Peyer's patch (tissue), 4 donors: ENCODE measurements around the gene CORO6. TPM values are rescaled to one million over a fixed set of nuclear protein-coding genes. Genes with fewer than 3 reads are reported as not detected.
A peak's percentile ranks its signal among the peaks of the same experiment; 100 is the strongest.

Experiments
- DNase-seq, 3 donors: peaks; one replicate each; pipeline ENCODE4 v3.0.0-alpha.2; 2017 to 2019
- H3K27ac ChIP-seq, 4 donors: fragments of 200-600 bp; sonication (generic); one replicate each; pipeline ENCODE4 v1.5.1; 2016 to 2019
- H3K27me3 ChIP-seq, 2 donors: fragments of 200-600 bp; sonication (generic); one replicate each; pipeline ENCODE4 v1.5.1; 2019
- H3K36me3 ChIP-seq, 3 donors: fragments of 200-600 bp; sonication (generic); one replicate each; pipeline ENCODE4 v1.5.1; 2016 to 2019
- H3K4me1 ChIP-seq, 4 donors: fragments of 200-600 bp; sonication (generic); one replicate each; pipeline ENCODE4 v1.5.1; 2016 to 2019
- H3K4me3 ChIP-seq, 4 donors: fragments of 200-600 bp; sonication (generic); 1 replicate in 3 of 4; 2 replicates in 1 of 4; pipeline ENCODE4 v1.5.1; 2016 to 2019; ENCODE audit warnings: mild to moderate bottlenecking in 1 of 4
- H3K9me3 ChIP-seq, 4 donors: fragments of 200-600 bp; sonication (generic); one replicate each; pipeline ENCODE4 v1.5.1; 2016 to 2019; ENCODE audit warnings: mild to moderate bottlenecking in 1 of 4
- POLR2A ChIP-seq, 2 donors: fragments of 450-650 bp; IDR thresholded peaks; one replicate each; pipeline ENCODE4 v1.5.1; 2017; ENCODE audit warnings: antibody characterized with exemption in 2 of 2, mild to moderate bottlenecking in 2 of 2, moderate library complexity in 2 of 2
- total RNA-seq, 4 donors: library from RNA; depleted of rRNA; stranded (reverse); fragments of >200 nt; gene quantifications; one replicate each; pipeline ENCODE4 v1.1.0, GENCODE V29; 2016
- TF ChIP-seq, protein P1 (sequence below), 6 experiments: fragments of 450-650 bp in 4 of 6; fragments of 200-600 bp in 2 of 6; sonication (generic) in 1 of 6; IDR thresholded peaks; one replicate each; pipeline ENCODE4 v1.5.1; 2017 to 2019; ENCODE audit warnings: antibody characterized with exemption in 6 of 6, mild to moderate bottlenecking in 3 of 6, moderate library complexity in 1 of 6

The CORO6 gene
- total RNA-seq, 4 donors from 2014 or later = 4.0 to 28.9 (median 19.9) TPM

DNA sequence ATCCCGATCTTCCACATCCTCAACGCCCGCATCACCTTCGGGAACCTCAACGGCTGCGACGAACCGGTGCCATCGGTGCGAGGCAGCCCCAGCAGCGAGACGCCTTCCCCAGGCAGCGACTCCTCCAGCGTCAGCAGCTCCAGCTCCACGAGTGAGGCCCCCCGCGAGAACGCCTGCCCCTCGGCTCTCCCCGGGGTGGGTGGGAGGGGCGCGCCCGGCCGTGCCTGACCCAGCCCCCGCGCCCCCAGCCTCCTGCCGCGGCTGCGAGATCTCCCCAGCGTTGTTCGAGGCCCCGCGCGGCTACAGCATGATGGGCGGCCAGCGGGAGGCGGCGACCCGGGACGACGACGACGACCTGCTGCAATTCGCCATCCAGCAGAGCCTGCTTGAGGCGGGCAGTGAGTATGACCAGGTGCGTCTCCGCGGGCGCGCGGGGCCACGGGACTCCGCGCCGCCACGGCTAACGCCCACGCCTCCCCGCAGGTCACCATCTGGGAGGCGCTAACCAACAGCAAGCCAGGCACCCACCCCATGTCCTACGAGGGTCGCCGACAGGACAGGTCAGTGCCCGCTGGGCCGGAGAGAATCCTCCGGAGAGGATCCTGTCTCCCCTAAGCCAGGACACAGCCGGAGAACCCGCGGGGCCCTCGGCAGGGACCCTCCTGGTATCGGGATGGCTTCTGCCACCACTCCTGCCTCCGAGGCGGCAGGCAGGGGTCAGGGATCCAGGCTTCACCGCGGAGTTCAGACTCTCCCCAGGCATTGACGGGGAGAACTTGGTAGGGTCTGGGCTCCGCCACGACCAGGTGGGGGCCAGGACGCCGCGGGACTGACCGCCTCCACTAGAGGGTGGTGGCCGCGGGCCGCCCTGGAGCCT is 10.1 kb downstream of the CORO6 start:
- H3K27ac ChIP-seq = peak overlapping the region in 1 of 4 donors; percentile 50
- H3K27me3 ChIP-seq = no peaks in the 10 kb centered on the region
- H3K9me3 ChIP-seq = peaks cover 0 to 4% (median 0%) of the 10 kb centered on the region in 4 donors
- no peaks in the 10 kb centered on the region for H3K36me3 ChIP-seq
- peaks cover 5 to 45% (median 39%) of the 10 kb centered on the region in 4 donors for H3K4me1 ChIP-seq
- DNase-seq = no peak
- TF ChIP-seq, protein P1, sequence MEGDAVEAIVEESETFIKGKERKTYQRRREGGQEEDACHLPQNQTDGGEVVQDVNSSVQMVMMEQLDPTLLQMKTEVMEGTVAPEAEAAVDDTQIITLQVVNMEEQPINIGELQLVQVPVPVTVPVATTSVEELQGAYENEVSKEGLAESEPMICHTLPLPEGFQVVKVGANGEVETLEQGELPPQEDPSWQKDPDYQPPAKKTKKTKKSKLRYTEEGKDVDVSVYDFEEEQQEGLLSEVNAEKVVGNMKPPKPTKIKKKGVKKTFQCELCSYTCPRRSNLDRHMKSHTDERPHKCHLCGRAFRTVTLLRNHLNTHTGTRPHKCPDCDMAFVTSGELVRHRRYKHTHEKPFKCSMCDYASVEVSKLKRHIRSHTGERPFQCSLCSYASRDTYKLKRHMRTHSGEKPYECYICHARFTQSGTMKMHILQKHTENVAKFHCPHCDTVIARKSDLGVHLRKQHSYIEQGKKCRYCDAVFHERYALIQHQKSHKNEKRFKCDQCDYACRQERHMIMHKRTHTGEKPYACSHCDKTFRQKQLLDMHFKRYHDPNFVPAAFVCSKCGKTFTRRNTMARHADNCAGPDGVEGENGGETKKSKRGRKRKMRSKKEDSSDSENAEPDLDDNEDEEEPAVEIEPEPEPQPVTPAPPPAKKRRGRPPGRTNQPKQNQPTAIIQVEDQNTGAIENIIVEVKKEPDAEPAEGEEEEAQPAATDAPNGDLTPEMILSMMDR (IDR thresholded peaks at IDR 0.05) = no peak
- TF ChIP-seq POLR2A (IDR thresholded peaks at IDR 0.05) = no peak
- H3K4me3 ChIP-seq = peak overlapping the region; percentile 30 to 46 (median 36)

DNA sequence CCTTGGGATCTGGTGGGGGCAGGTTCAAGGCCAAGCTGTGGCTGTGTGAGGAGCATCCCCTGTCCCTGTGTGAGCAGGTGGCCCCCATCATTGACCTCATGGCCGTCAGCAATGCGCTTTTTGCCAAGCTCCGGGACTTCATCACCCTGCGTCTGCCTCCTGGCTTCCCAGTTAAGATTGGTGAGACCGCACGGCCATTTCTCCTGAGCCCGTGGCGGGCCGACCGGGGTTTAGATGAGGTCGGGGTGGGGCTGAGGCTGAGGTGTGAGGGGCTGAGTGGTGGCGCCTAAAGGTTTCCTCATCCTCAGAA is 10.7 kb downstream of the CORO6 start:
- TF ChIP-seq POLR2A (IDR thresholded peaks at IDR 0.05) = no peak
- TF ChIP-seq, protein P1 (IDR thresholded peaks at IDR 0.05) = no peak
- no peak overlapping the region for H3K4me3 ChIP-seq
- H3K9me3 ChIP-seq = peaks cover 0 to 4% (median 0%) of the 10 kb centered on the region in 4 donors
- H3K36me3 ChIP-seq = no peaks in the 10 kb centered on the region
- no peak overlapping the region for H3K27ac ChIP-seq
- DNase-seq = no peak
- H3K27me3 ChIP-seq = no peaks in the 10 kb centered on the region
- H3K4me1 ChIP-seq = peaks cover 5 to 39% (median 33%) of the 10 kb centered on the region in 4 donors

DNA sequence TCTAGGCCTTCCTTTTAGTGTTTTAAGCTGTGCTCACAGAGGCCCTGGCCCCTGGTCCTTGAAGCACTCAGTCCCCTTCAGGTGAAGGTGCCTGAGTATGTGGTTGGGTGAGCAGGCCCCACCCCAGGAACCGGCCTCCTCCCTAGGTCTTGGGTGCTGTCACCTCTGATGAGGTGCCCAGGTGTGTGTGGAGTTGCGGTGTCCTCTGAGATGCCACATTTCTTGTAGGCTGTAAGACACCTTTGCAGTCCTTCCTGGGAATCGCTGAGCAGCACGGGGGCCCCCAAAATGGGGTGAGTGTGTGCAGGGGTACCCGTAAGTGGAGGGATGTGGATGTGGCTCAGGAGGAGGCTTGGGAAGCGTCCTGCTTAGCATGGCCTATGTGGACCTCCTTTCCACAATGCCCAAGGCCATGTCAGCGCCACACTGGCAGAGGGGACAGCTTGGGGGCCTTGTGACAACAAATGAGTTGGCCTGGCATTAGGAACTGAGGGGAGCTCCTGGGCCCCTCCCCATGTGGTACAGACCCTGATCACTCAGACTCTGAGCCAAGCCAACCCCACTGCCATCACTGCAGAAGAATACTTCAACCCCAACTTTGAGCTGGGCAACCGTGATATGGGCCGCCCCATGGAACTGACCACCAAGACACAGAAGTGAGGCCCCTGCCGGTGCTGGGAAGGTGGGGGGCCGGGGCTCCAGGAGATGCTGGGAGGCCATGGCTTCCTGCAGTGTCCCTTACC is 11.2 kb downstream of the CORO6 start:
- Histone ChIP-seq H3K27me3 (no peaks in the 10 kb centered on the region), H3K36me3 (no peaks in the 10 kb centered on the region), H3K27ac (no peak overlapping the region), H3K4me3 (no peak overlapping the region), H3K9me3 (peaks cover 0 to 4% (median 0%) of the 10 kb centered on the region in 4 donors), H3K4me1 (peaks cover 5 to 34% (median 28%) of the 10 kb centered on the region in 4 donors)
- TF ChIP-seq, protein P1 (IDR thresholded peaks at IDR 0.05) = no peak
- TF ChIP-seq POLR2A (IDR thresholded peaks at IDR 0.05) = no peak
- DNase-seq = no peak

DNA sequence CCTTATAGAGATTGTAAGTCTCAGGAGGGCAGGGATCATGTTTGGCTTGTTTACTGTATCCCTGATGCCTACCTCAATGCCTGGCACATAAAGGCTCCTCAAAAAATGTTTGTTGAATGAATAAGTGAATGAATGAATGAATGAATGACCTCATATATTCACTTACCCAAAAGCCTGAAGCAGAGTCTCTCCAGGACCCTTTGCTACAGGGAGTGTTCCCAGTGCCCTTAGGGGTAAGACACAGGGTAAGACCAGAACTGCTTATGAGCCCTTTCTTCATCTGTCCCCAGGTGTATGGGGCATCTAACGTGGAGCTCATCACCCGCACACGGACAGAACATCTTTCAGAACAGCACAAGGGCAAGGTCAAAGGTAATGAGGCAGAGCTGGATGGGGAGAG is 12.3 kb downstream of the CORO6 start:
- no peak overlapping the region for H3K27ac ChIP-seq
- H3K9me3 ChIP-seq = peaks cover 0 to 4% (median 0%) of the 10 kb centered on the region in 4 donors
- no peak overlapping the region for H3K4me3 ChIP-seq
- H3K4me1 ChIP-seq = peaks cover 5 to 24% (median 18%) of the 10 kb centered on the region in 4 donors
- no peaks in the 10 kb centered on the region for H3K27me3 ChIP-seq
- TF ChIP-seq, protein P1 (IDR thresholded peaks at IDR 0.05) = no peak
- no peak for TF ChIP-seq POLR2A (IDR thresholded peaks at IDR 0.05)
- H3K36me3 ChIP-seq = no peaks in the 10 kb centered on the region
- DNase-seq = no peak

DNA sequence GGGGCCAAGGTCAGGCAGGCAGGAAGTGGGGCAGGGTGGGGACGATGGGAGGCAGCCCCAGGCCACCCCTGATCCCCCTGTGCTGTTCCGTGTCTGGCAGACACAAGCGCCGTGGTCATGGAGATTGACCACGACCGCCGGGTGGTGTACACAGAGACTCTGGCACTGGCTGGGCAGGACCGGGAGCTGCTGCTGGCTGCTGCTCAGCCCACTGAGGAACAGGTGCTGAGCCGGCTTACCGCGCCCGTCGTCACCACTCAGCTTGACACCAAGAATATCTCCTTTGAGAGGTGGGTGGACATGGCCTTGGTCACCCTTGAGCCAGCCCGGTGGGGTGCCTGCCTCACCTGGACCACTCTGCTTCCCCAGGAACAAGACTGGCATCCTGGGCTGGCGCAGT is 13.7 kb downstream of the CORO6 start:
- H3K4me3 ChIP-seq = no peak overlapping the region
- no peak for DNase-seq
- no peaks in the 10 kb centered on the region for H3K36me3 ChIP-seq
- no peak for TF ChIP-seq POLR2A (IDR thresholded peaks at IDR 0.05)
- TF ChIP-seq, protein P1 (IDR thresholded peaks at IDR 0.05) = no peak
- H3K4me1 ChIP-seq = peaks cover 5 to 13% (median 7%) of the 10 kb centered on the region in 4 donors
- no peak overlapping the region for H3K27ac ChIP-seq
- no peaks in the 10 kb centered on the region for H3K27me3 ChIP-seq
- peaks cover 0 to 4% (median 0%) of the 10 kb centered on the region in 4 donors for H3K9me3 ChIP-seq
